ENCODE measurements around the gene TRIO. TPM values are rescaled to one million over a fixed set of nuclear protein-coding genes. Genes with fewer than 3 reads are reported as not detected.

TRIO gene
- total RNA-seq, 1 experiment from 2014 or later, result 211 TPM

DNA sequence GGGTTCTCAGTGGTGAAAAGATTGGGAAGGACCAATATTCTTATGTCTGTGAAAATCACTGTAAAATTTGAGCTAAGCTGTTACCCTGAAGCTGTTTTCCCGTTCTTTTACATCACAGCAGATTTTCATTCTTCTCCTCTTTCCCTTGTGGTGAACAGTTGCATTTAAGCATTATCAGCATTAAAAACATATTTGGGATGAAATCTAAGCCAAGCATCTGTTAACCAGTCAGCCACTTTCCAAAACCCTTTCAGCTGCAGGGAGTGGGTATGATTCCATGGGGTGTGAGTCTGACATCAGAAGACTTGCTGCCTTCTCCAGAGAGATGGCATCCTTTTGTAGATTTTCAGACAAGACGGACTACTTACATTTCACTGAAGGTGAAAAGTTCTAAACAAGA is 97.2 kb downstream of the TRIO start:
- ATAC-seq (no peak), DNase-seq (no peak)
- H2AFZ ChIP-seq (ENCODE audit: low read length), result no peak overlapping the region
- H3K79me2 ChIP-seq (ENCODE audit: low read length), result peaks cover 100% of the 10 kb centered on the region
- peaks cover 3% of the 10 kb centered on the region for H3F3A ChIP-seq (ENCODE audit: low read length, unreplicated experiment)
- H3K4me2 ChIP-seq (ENCODE audit: low read length), result no peak overlapping the region
- H3K36me3 ChIP-seq (ENCODE audit: low read depth, low read length), result no peaks in the 10 kb centered on the region
- no peak overlapping the region for H3K27ac ChIP-seq (ENCODE audit: low read length)
- no peak overlapping the region for H3K4me3 ChIP-seq (ENCODE audit: low read length)
- ChIA-PET POLR2A (ENCODE audit: unreplicated experiment) (interaction anchor here (0.6 kb wide), 1 partner anchor 80 kb away, joined by 9 read pairs; no protein-coding TSS in a partner anchor), CTCF (interaction anchor here (0.6 kb wide), 1 partner anchor 263 kb away, joined by 5 read pairs; no protein-coding TSS in a partner anchor)
- no TSS peak for BruUV-seq (replicated peaks)
- H3K9ac ChIP-seq (ENCODE audit: low read length), result no peak overlapping the region
- no peaks in the 10 kb centered on the region for H3K9me3 ChIP-seq (ENCODE audit: low read length)
- no peaks in the 10 kb centered on the region for H3K9me2 ChIP-seq (replicated peaks; ENCODE audit: low read length)
- no peaks in the 10 kb centered on the region for H3K27me3 ChIP-seq (ENCODE audit: low read length)
- peaks cover 67% of the 10 kb centered on the region for H4K20me1 ChIP-seq (ENCODE audit: low read length)
- TF ChIP-seq EZH2phosphoT487 (IDR thresholded peaks at IDR 0.05; ENCODE audit: borderline replicate concordance, low read length), result no peak
- TF ChIP-seq, protein P1, sequence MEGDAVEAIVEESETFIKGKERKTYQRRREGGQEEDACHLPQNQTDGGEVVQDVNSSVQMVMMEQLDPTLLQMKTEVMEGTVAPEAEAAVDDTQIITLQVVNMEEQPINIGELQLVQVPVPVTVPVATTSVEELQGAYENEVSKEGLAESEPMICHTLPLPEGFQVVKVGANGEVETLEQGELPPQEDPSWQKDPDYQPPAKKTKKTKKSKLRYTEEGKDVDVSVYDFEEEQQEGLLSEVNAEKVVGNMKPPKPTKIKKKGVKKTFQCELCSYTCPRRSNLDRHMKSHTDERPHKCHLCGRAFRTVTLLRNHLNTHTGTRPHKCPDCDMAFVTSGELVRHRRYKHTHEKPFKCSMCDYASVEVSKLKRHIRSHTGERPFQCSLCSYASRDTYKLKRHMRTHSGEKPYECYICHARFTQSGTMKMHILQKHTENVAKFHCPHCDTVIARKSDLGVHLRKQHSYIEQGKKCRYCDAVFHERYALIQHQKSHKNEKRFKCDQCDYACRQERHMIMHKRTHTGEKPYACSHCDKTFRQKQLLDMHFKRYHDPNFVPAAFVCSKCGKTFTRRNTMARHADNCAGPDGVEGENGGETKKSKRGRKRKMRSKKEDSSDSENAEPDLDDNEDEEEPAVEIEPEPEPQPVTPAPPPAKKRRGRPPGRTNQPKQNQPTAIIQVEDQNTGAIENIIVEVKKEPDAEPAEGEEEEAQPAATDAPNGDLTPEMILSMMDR (conservative IDR thresholded peaks at IDR 0.05; ENCODE audit: low read depth, low read length), result no peak
- no peak for TF ChIP-seq EZH2 (IDR thresholded peaks at IDR 0.05; ENCODE audit: low read length, unreplicated experiment)
- H3K4me1 ChIP-seq (ENCODE audit: insufficient read depth, low read length), result peaks cover 37% of the 10 kb centered on the region
- intact Hi-C loops (cut with micrococcal nuclease), result no loop called here

GRCh38 chr5:14241141-14241540 is 98.0 kb downstream of the TRIO start:
- peaks cover 3% of the 10 kb centered on the region for H3F3A ChIP-seq (ENCODE audit: low read length, unreplicated experiment)
- intact Hi-C loops (cut with micrococcal nuclease), result no loop called here
- CTCF ChIA-PET, result no interaction called here
- no peaks in the 10 kb centered on the region for H3K36me3 ChIP-seq (ENCODE audit: low read depth, low read length)
- no peak for TF ChIP-seq EZH2 (IDR thresholded peaks at IDR 0.05; ENCODE audit: low read length, unreplicated experiment)
- TF ChIP-seq EZH2phosphoT487 (IDR thresholded peaks at IDR 0.05; ENCODE audit: borderline replicate concordance, low read length), result no peak
- TF ChIP-seq, protein P1 (conservative IDR thresholded peaks at IDR 0.05; ENCODE audit: low read depth, low read length), result no peak
- H3K27ac ChIP-seq (ENCODE audit: low read length), result no peak overlapping the region
- no peaks in the 10 kb centered on the region for H3K27me3 ChIP-seq (ENCODE audit: low read length)
- H3K9me2 ChIP-seq (replicated peaks; ENCODE audit: low read length), result no peaks in the 10 kb centered on the region
- ATAC-seq, result no peak
- POLR2A ChIA-PET (ENCODE audit: unreplicated experiment), result no interaction called here
- no peak overlapping the region for H3K4me2 ChIP-seq (ENCODE audit: low read length)
- no peak overlapping the region for H3K9ac ChIP-seq (ENCODE audit: low read length)
- no TSS peak for BruUV-seq (replicated peaks)
- H3K9me3 ChIP-seq (ENCODE audit: low read length), result no peaks in the 10 kb centered on the region
- DNase-seq, result no peak
- H4K20me1 ChIP-seq (ENCODE audit: low read length), result peaks cover 68% of the 10 kb centered on the region
- no peak overlapping the region for H3K4me3 ChIP-seq (ENCODE audit: low read length)
- H3K79me2 ChIP-seq (ENCODE audit: low read length), result peaks cover 100% of the 10 kb centered on the region
- no peak overlapping the region for H2AFZ ChIP-seq (ENCODE audit: low read length)
- H3K4me1 ChIP-seq (ENCODE audit: insufficient read depth, low read length), result peaks cover 36% of the 10 kb centered on the region

DNA sequence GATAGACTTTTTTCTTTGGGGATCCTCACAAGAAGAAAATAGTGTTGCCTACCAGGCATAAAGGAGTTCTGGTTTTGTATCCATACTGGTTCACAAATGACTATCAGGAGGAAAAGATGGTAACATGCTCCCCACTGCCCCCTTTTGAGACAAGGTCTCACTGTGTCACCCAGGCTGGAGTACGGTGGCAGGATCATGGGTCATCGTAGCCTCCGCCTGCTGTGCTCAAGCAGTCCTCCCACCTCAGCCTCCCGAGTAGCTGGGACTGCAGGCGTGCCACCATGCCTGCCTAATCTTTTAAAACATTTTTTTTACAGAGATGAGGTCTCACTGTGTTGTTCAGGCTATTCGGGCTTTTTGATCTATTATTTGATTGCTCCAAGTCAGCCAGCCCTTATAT is 99.3 kb downstream of the TRIO start:
- no peak overlapping the region for H3K27ac ChIP-seq (ENCODE audit: low read length)
- H3K4me2 ChIP-seq (ENCODE audit: low read length), result no peak overlapping the region
- H4K20me1 ChIP-seq (ENCODE audit: low read length), result peaks cover 66% of the 10 kb centered on the region
- CTCF ChIA-PET, result no interaction called here
- DNase-seq (no peak), ATAC-seq (no peak)
- POLR2A ChIA-PET (ENCODE audit: unreplicated experiment), result no interaction called here
- H3K79me2 ChIP-seq (ENCODE audit: low read length), result peaks cover 100% of the 10 kb centered on the region
- peaks cover 3% of the 10 kb centered on the region for H3F3A ChIP-seq (ENCODE audit: low read length, unreplicated experiment)
- no peaks in the 10 kb centered on the region for H3K27me3 ChIP-seq (ENCODE audit: low read length)
- H3K9me3 ChIP-seq (ENCODE audit: low read length), result no peaks in the 10 kb centered on the region
- BruUV-seq (replicated peaks), result no TSS peak
- H3K4me1 ChIP-seq (ENCODE audit: insufficient read depth, low read length), result peaks cover 24% of the 10 kb centered on the region
- intact Hi-C loops (cut with micrococcal nuclease), result no loop called here
- no peak overlapping the region for H3K9ac ChIP-seq (ENCODE audit: low read length)
- no peak overlapping the region for H3K4me3 ChIP-seq (ENCODE audit: low read length)
- H3K36me3 ChIP-seq (ENCODE audit: low read depth, low read length), result no peaks in the 10 kb centered on the region
- no peak overlapping the region for H2AFZ ChIP-seq (ENCODE audit: low read length)
- TF ChIP-seq, protein P1 (conservative IDR thresholded peaks at IDR 0.05; ENCODE audit: low read depth, low read length), result no peak
- TF ChIP-seq EZH2 (IDR thresholded peaks at IDR 0.05; ENCODE audit: low read length, unreplicated experiment) (no peak), EZH2phosphoT487 (IDR thresholded peaks at IDR 0.05; ENCODE audit: borderline replicate concordance, low read length) (no peak)
- no peaks in the 10 kb centered on the region for H3K9me2 ChIP-seq (replicated peaks; ENCODE audit: low read length)
